DOHH2 (cell line): Measurements from ENCODE around the gene DMD.

Experiments used
- H3F3A ChIP-seq: fragments of 200-600 bp; sonication (generic), shearing (Covaris generic); 2 replicates; pipeline ENCODE4 v1.6.0; 2016; ENCODE audit warnings: antibody characterized with exemption, mild to moderate bottlenecking; ENCODE audit not compliant: control insufficient read depth, insufficient read depth
- H3K27ac ChIP-seq: fragments of 200-600 bp; sonication (generic); 2 replicates; pipeline ENCODE4 v1.5.1; 2014; ENCODE audit warnings: low read depth, mild to moderate bottlenecking, low read length, moderate library complexity
- H3K27me3 ChIP-seq: fragments of 200-600 bp; sonication (generic); 2 replicates; pipeline ENCODE4 v1.6.1; 2014; ENCODE audit warnings: mild to moderate bottlenecking, low read length, mixed read lengths; ENCODE audit not compliant: control insufficient read depth
- H3K36me3 ChIP-seq: fragments of 200-600 bp; sonication (generic); 2 replicates; pipeline ENCODE4 v1.6.1; 2014; ENCODE audit warnings: mild to moderate bottlenecking, low read length, moderate library complexity, mixed read lengths; ENCODE audit not compliant: control insufficient read depth
- H3K4me1 ChIP-seq: fragments of 200-600 bp; sonication (generic); 2 replicates; pipeline ENCODE4 v1.6.1; 2014; ENCODE audit warnings: mild to moderate bottlenecking, low read length, mixed read lengths; ENCODE audit not compliant: control insufficient read depth
- H3K4me2 ChIP-seq: fragments of 200-600 bp; sonication (generic); 2 replicates; pipeline ENCODE4 v1.6.0; 2014; ENCODE audit warnings: mild to moderate bottlenecking, low read length, moderate library complexity
- H3K4me3 ChIP-seq: fragments of 200-600 bp; sonication (generic); 2 replicates; pipeline ENCODE4 v1.5.1; 2014; ENCODE audit warnings: mild to moderate bottlenecking, low read length, mixed read lengths
- H3K79me2 ChIP-seq: fragments of 200-600 bp; sonication (generic); 2 replicates; pipeline ENCODE4 v1.6.1; 2014; ENCODE audit warnings: mild to moderate bottlenecking, low read length, mixed read lengths; ENCODE audit not compliant: control insufficient read depth
- H3K9me2 ChIP-seq: fragments of 200-600 bp; sonication (generic); replicated peaks from 2 replicates; pipeline ENCODE4 v1.6.1; 2014; ENCODE audit warnings: mild to moderate bottlenecking, low read length, mixed read lengths; ENCODE audit not compliant: control insufficient read depth
- H3K9me3 ChIP-seq: fragments of 200-600 bp; sonication (generic); 2 replicates; pipeline ENCODE4 v1.6.1; 2014; ENCODE audit warnings: antibody characterized with exemption, low read length, mixed read lengths; ENCODE audit not compliant: control insufficient read depth, insufficient read depth
- H4K20me1 ChIP-seq: fragments of 200-600 bp; sonication (generic); 2 replicates; pipeline ENCODE4 v1.6.0; 2014; ENCODE audit warnings: low read depth, mild to moderate bottlenecking, antibody characterized with exemption, low read length, moderate library complexity; ENCODE audit not compliant: control insufficient read depth, insufficient read depth
- CTCF ChIP-seq: fragments of 200-600 bp; sonication (generic); IDR thresholded peaks from one replicate; pipeline ENCODE4 v1.5.1; 2014; ENCODE audit warnings: antibody characterized with exemption, mild to moderate bottlenecking, low read depth, low read length; ENCODE audit not compliant: poor library complexity, severe bottlenecking
- EZH2phosphoT487 ChIP-seq: fragments of 200-600 bp; sonication (generic); IDR thresholded peaks from 2 replicates; pipeline ENCODE4 v1.6.1; 2017; ENCODE audit warnings: borderline replicate concordance, mild to moderate bottlenecking, antibody characterized with exemption, low read length, moderate library complexity, mixed read lengths

DMD gene

GRCh38 chrX:31500921-31501320, 1710.4 kb downstream of the DMD start:
- Histone ChIP-seq H3K4me2 (no peak overlapping the region), H3K27ac (no peak overlapping the region)

GRCh38 chrX:31499109-31499508, 1712.2 kb downstream of the DMD start:
- no peak overlapping the region for H3K4me2 ChIP-seq
- no peaks in the 10 kb centered on the region for H3F3A ChIP-seq
- H3K4me1 ChIP-seq: no peaks in the 10 kb centered on the region; the same call in 1 of the 2 replicates
- H3K79me2 ChIP-seq: no peaks in the 10 kb centered on the region
- H3K27me3 ChIP-seq: no peaks in the 10 kb centered on the region
- H4K20me1 ChIP-seq: no peaks in the 10 kb centered on the region
- H3K36me3 ChIP-seq: no peaks in the 10 kb centered on the region
- no peaks in the 10 kb centered on the region for H3K9me3 ChIP-seq
- TF ChIP-seq CTCF (no peak), EZH2phosphoT487 (no peak)
- no peak overlapping the region for H3K27ac ChIP-seq
- no peak overlapping the region for H3K4me3 ChIP-seq
- H3K9me2 ChIP-seq: no peaks in the 10 kb centered on the region

More at GRCh38 chrX:31500921-31501320, 1710.4 kb downstream of the DMD start:
- no peak for TF ChIP-seq EZH2phosphoT487
- no peak for TF ChIP-seq CTCF
- no peaks in the 10 kb centered on the region for H4K20me1 ChIP-seq
- no peaks in the 10 kb centered on the region for H3K9me3 ChIP-seq
- no peaks in the 10 kb centered on the region; the same call in 1 of the 2 replicates for H3K4me1 ChIP-seq
- no peaks in the 10 kb centered on the region for H3K27me3 ChIP-seq
- no peaks in the 10 kb centered on the region for H3F3A ChIP-seq
- no peak overlapping the region for H3K4me3 ChIP-seq
- no peaks in the 10 kb centered on the region for H3K36me3 ChIP-seq
- no peaks in the 10 kb centered on the region for H3K9me2 ChIP-seq
- no peaks in the 10 kb centered on the region for H3K79me2 ChIP-seq

- Histone ChIP-seq H3K9me2 (no peaks in the 10 kb centered on the region), H3K4me1 (no peaks in the 10 kb centered on the region; the same call in 1 of the 2 replicates), H3K4me2 (no peak overlapping the region), H3F3A (no peaks in the 10 kb centered on the region), H3K36me3 (no peaks in the 10 kb centered on the region), H4K20me1 (no peaks in the 10 kb centered on the region), H3K27ac (no peak overlapping the region), H3K27me3 (no peaks in the 10 kb centered on the region), H3K4me3 (no peak overlapping the region), H3K79me2 (no peaks in the 10 kb centered on the region), H3K9me3 (no peaks in the 10 kb centered on the region)
- TF ChIP-seq EZH2phosphoT487 (no peak), CTCF (no peak)
Observed at GRCh38 chrX:31497086-31497485, 1714.3 kb downstream of the DMD start.
